HepG2 (cell line): ENCODE measurements around the gene TXNRD1. TPM values are rescaled to one million over a fixed set of nuclear protein-coding genes. Genes with fewer than 3 reads are reported as not detected.

Experiments
- ATAC-seq: fragments of 200-7000 bp; cut with Tn5 transposase; 3 replicates; pipeline ENCODE4 v1.9.1; 2020; ENCODE audit warnings: mild to moderate bottlenecking, moderate library complexity
- BruUV-seq: library from RNA; stranded (reverse); fragments of 400-500 nt; replicated peaks from 2 replicates; lab custom pipeline; 2021; lab: Mats Ljungman, UMichigan
- CTCF ChIA-PET: fragments of 300-600 bp; formaldehyde crosslinking; extraction: SDS; loops from one replicate; lab custom pipeline; 2021; ENCODE audit warnings: low total read pairs, inconsistent platforms, low intra/inter-chr PET ratio; lab: Yijun Ruan, JAX
- POLR2A ChIA-PET: fragments of 350-600 bp; sonication (Branson Sonifier 250); formaldehyde crosslinking; loops from one replicate; lab custom pipeline; 2020; ENCODE audit warnings: antibody characterized with exemption, inconsistent platforms; lab: Yijun Ruan, JAX
- DNase-seq: peaks from one replicate; pipeline ENCODE4 v3.0.0-alpha.2; 2015; ENCODE audit warnings: low spot score
- FAIRE-seq: peaks from 3 replicates; lab custom pipeline; 2011; peaks lifted over from hg19 to GRCh38; lab: Jason Lieb, UNC
- H2AFZ ChIP-seq: one replicate; pipeline ENCODE4 v1.6.1; 2011; ENCODE audit warnings: low read length, inconsistent platforms
- H3K27ac ChIP-seq: fragments of 300-600 bp; 3 replicates; pipeline ENCODE4 v1.8.0; 2011; ENCODE audit warnings: mixed run types, mild to moderate bottlenecking, mixed read lengths, low read length, inconsistent platforms; ENCODE audit not compliant: insufficient read depth; ENCODE audit errors: extremely low read length
- H3K27me3 ChIP-seq, 2 experiments: fragments of 200-600 bp in 1 of 2; 2 replicates in 1 of 2; 3 replicates in 1 of 2; pipeline versions ENCODE4 v1.6.0 to v1.8.0; 2011; ENCODE audit warnings: low read length in 2 of 2, mild to moderate bottlenecking in 2 of 2, moderate library complexity in 2 of 2, inconsistent platforms in 1 of 2; ENCODE audit not compliant: insufficient read depth in 2 of 2, control insufficient read depth in 1 of 2
- H3K36me3 ChIP-seq, 2 experiments: fragments of 200-600 bp in 1 of 2; replicated peaks in 1 of 2; 2 replicates in 1 of 2; 3 replicates in 1 of 2; pipeline versions ENCODE4 v1.5.1 to v1.8.0; 2011; ENCODE audit warnings: low read length in 2 of 2, inconsistent platforms in 1 of 2; ENCODE audit not compliant: insufficient read depth in 2 of 2, control insufficient read depth in 1 of 2
- H3K4me1 ChIP-seq: 2 replicates; pipeline ENCODE4 v1.5.1; 2012; ENCODE audit warnings: low read length, inconsistent platforms; ENCODE audit not compliant: insufficient read depth
- H3K4me2 ChIP-seq: 2 replicates; pipeline ENCODE4 v1.6.0; 2011; ENCODE audit warnings: low read depth, low read length, inconsistent platforms
- H3K4me3 ChIP-seq, 3 experiments: fragments of 200-600 bp in 1 of 3; sonication (generic), shearing (Covaris generic) in 1 of 3; replicated peaks in 1 of 3; 2 replicates each; pipeline ENCODE4 v1.5.1; 2011 to 2016; ENCODE audit warnings: low read length in 3 of 3, inconsistent platforms in 2 of 3, low read depth in 2 of 3, mild to moderate bottlenecking in 2 of 3, control low read depth in 1 of 3, mixed read lengths in 1 of 3; ENCODE audit not compliant: insufficient read depth in 1 of 3
- H3K79me2 ChIP-seq: one replicate; pipeline ENCODE4 v1.6.1; 2011; ENCODE audit warnings: low read length, inconsistent platforms; ENCODE audit not compliant: insufficient read depth
- H3K9ac ChIP-seq: 2 replicates; pipeline ENCODE4 v1.6.0; 2011; ENCODE audit warnings: mild to moderate bottlenecking, low read depth, low read length, inconsistent platforms; ENCODE audit not compliant: insufficient read depth
- H3K9me3 ChIP-seq: 2 replicates; pipeline ENCODE4 v1.5.1; 2012; ENCODE audit warnings: mild to moderate bottlenecking, low read length
- H4K20me1 ChIP-seq: 2 replicates; pipeline ENCODE4 v1.6.0; 2011; ENCODE audit warnings: inconsistent platforms, mild to moderate bottlenecking, low read length, moderate library complexity; ENCODE audit not compliant: insufficient read depth
- CBFB ChIP-seq: sonication (generic); formaldehyde crosslinking; IDR thresholded peaks from 2 replicates; pipeline ENCODE4 v1.4.0; 2020; ENCODE audit warnings: missing genetic modification reagents
- CENPT ChIP-seq: sonication (generic); formaldehyde crosslinking; IDR thresholded peaks from 2 replicates; pipeline ENCODE4 v1.8.0; 2022; ENCODE audit warnings: low read depth, mild to moderate bottlenecking, moderate library complexity, missing genetic modification reagents
- DDIT3 ChIP-seq: sonication (generic); formaldehyde crosslinking; IDR thresholded peaks from 2 replicates; pipeline ENCODE4 v1.4.0; 2020; ENCODE audit warnings: mild to moderate bottlenecking, missing genetic modification reagents
- FOXO1 ChIP-seq: sonication (generic); formaldehyde crosslinking; IDR thresholded peaks from 2 replicates; pipeline ENCODE4 v1.4.0; 2020; ENCODE audit warnings: missing genetic modification reagents
- HOXA3 ChIP-seq: sonication (generic); formaldehyde crosslinking; IDR thresholded peaks from 2 replicates; pipeline ENCODE4 v1.5.0; 2020; ENCODE audit warnings: missing genetic modification reagents
- ISL2 ChIP-seq: sonication (generic); formaldehyde crosslinking; IDR thresholded peaks from 2 replicates; pipeline ENCODE4 v1.5.0; 2020; ENCODE audit warnings: missing genetic modification reagents
- LRRFIP1 ChIP-seq: sonication (generic); formaldehyde crosslinking; conservative IDR thresholded peaks from 2 replicates; pipeline ENCODE4 v1.4.0; 2020; ENCODE audit warnings: missing genetic modification reagents
- MTA3 ChIP-seq: sonication (generic); formaldehyde crosslinking; IDR thresholded peaks from 2 replicates; pipeline ENCODE4 v1.4.0; 2020; ENCODE audit warnings: missing genetic modification reagents
- NONO ChIP-seq, 2 experiments: fragments of 450-650 bp in 1 of 2; sonication (generic) in 1 of 2; formaldehyde crosslinking in 1 of 2; IDR thresholded peaks in 1 of 2; conservative IDR thresholded peaks in 1 of 2; 2 replicates each; pipeline versions ENCODE4 v1.6.1 to v1.8.0; 2017 to 2022; ENCODE audit warnings: mild to moderate bottlenecking in 1 of 2, missing genetic modification reagents in 1 of 2, moderate library complexity in 1 of 2
- NR2F6 ChIP-seq, 2 experiments: IDR thresholded peaks; 2 replicates each; pipeline ENCODE4 v1.6.1; 2016; ENCODE audit warnings: antibody characterized with exemption in 1 of 2, mild to moderate bottlenecking in 1 of 2
- PHB2 ChIP-seq: fragments of 450-650 bp; IDR thresholded peaks from 2 replicates; pipeline ENCODE4 v1.6.1; 2018; ENCODE audit not compliant: partially characterized antibody
- TMF1 ChIP-seq: sonication (generic); formaldehyde crosslinking; IDR thresholded peaks from 2 replicates; pipeline ENCODE4 v1.8.1; 2022; ENCODE audit warnings: low read depth, missing genetic modification reagents
- ZNF607 ChIP-seq: sonication (generic); formaldehyde crosslinking; IDR thresholded peaks from 2 replicates; pipeline ENCODE4 v1.5.1; 2020; ENCODE audit warnings: missing genetic modification reagents, mild to moderate bottlenecking, borderline replicate concordance
- ZNF609 ChIP-seq: sonication (generic); formaldehyde crosslinking; IDR thresholded peaks from 2 replicates; pipeline ENCODE4 v1.4.0; 2020; ENCODE audit warnings: mild to moderate bottlenecking, missing genetic modification reagents, borderline replicate concordance
- whole genome bisulfite sequencing: methylation state at CpG from one replicate; pipeline ENCODE4 v1.1.6; 2017; ENCODE audit warnings: low lambda C conversion rate; 5-methylcytosine and 5-hydroxymethylcytosine counted together
- in situ Hi-C: cut with HindIII; loops from 2 replicates; pipeline ENCODE4 v1.10.0; 2017; ENCODE audit warnings: low pct_unique_long_range_greater_than_20kb; ENCODE audit not compliant: extremely low pct_ligation_motif_present
- intact Hi-C: fragments of 100-400 bp; cut with micrococcal nuclease; formaldehyde crosslinking; loops from one replicate; pipeline ENCODE4 v1.10.0; 2022; ENCODE audit not compliant: unreplicated experiment
- polyA plus RNA-seq, 8 experiments: library from polyadenylated mRNA; depleted of rRNA in 3 of 8; stranded (reverse) in 7 of 8; unstranded in 1 of 8; fragments of >200 nt; fragmentation: Illumina TruSeq in 4 of 8; extraction: Trizol in 4 of 8; gene quantifications; 2 replicates each; pipeline versions ENCODE4 v1.2.1 to v1.2.3, GENCODE V29; 2011 to 2016; ENCODE audit warnings: low read depth in 4 of 8, missing spikeins in 1 of 8, mixed read lengths in 1 of 8; ENCODE audit not compliant: insufficient read depth in 1 of 8
- total RNA-seq, 5 experiments: library from RNA; depleted of rRNA; stranded (reverse); fragments of >200 nt; fragmentation: Illumina TruSeq; extraction: Trizol; gene quantifications; 2 replicates each; pipeline ENCODE4 v1.2.3, GENCODE V29; 2016; ENCODE audit warnings: low read depth in 1 of 5
- TF ChIP-seq, protein P1 (sequence below): sonication (generic); formaldehyde crosslinking; IDR thresholded peaks from 2 replicates; pipeline ENCODE4 v1.4.0; 2020; ENCODE audit warnings: mild to moderate bottlenecking, missing genetic modification reagents
- TF ChIP-seq, protein P2 (sequence below): sonication (generic); formaldehyde crosslinking; IDR thresholded peaks from 2 replicates; pipeline ENCODE4 v1.5.0; 2020; ENCODE audit warnings: missing genetic modification reagents, mild to moderate bottlenecking, borderline replicate concordance

Gene TXNRD1
- total and polyA plus RNA-seq, 2 of the 13 experiments (the other 11 are each of a cell fraction or from before 2014, with no cell fraction given), result 54.0 to 190 TPM

- Histone ChIP-seq H3K9me3 (no peaks in the 10 kb centered on the region), H2AFZ (no peak overlapping the region), H4K20me1 (no peaks in the 10 kb centered on the region), H3K36me3 (no peaks in the 10 kb centered on the region), H3K9ac (no peak overlapping the region), H3K4me1 (no peaks in the 10 kb centered on the region), H3K4me3 (no peak overlapping the region), H3K27ac (no peak overlapping the region), H3K4me2 (no peak overlapping the region), H3K27me3 (no peaks in the 10 kb centered on the region; a peak in 1 of 5 replicates), H3K79me2 (no peaks in the 10 kb centered on the region)
- DNase-seq (no peak), FAIRE-seq (no peak), ATAC-seq (no peak)
- WGBS, result 0% methylated on average over 1 of the region's 1 CpG
- in situ Hi-C loops (no loop called here), intact Hi-C loops (no loop called here)
- no TSS peak for BruUV-seq
- POLR2A ChIA-PET, result interaction anchor here (1.4 kb wide), 1 partner anchor 43 kb away, joined by 3 read pairs; no protein-coding TSS in a partner anchor
- CTCF ChIA-PET, result no interaction called here
- TF ChIP-seq ISL2 (CRISPR knock-in tag) (no peak), NONO (IDR thresholded peaks at IDR 0.05) (no peak), NONO (CRISPR knock-in tag; conservative IDR thresholded peaks at IDR 0.05) (no peak), MTA3 (CRISPR knock-in tag) (no peak), FOXO1 (CRISPR knock-in tag) (no peak), CENPT (CRISPR knock-in tag) (no peak), LRRFIP1 (CRISPR knock-in tag) (no peak), NR2F6 (IDR thresholded peaks at IDR 0.05) (no peak), NR2F6 (CRISPR knock-in tag; IDR thresholded peaks at IDR 0.05) (no peak), ZNF609 (CRISPR knock-in tag) (no peak), TMF1 (no peak), CBFB (CRISPR knock-in tag) (no peak), DDIT3 (CRISPR knock-in tag) (no peak), HOXA3 (CRISPR knock-in tag) (no peak), PHB2 (no peak), ZNF607 (CRISPR knock-in tag) (no peak)
- TF ChIP-seq, protein P1, sequence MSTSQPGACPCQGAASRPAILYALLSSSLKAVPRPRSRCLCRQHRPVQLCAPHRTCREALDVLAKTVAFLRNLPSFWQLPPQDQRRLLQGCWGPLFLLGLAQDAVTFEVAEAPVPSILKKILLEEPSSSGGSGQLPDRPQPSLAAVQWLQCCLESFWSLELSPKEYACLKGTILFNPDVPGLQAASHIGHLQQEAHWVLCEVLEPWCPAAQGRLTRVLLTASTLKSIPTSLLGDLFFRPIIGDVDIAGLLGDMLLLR (CRISPR knock-in tag), result no peak
- TF ChIP-seq, protein P2, sequence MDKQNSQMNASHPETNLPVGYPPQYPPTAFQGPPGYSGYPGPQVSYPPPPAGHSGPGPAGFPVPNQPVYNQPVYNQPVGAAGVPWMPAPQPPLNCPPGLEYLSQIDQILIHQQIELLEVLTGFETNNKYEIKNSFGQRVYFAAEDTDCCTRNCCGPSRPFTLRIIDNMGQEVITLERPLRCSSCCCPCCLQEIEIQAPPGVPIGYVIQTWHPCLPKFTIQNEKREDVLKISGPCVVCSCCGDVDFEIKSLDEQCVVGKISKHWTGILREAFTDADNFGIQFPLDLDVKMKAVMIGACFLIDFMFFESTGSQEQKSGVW (CRISPR knock-in tag), result no peak
Measured at GRCh38 chr12:104243971-104244370, 28.4 kb downstream of the TXNRD1 start.
